ENCODE results near the gene HMG20B.

DNA sequence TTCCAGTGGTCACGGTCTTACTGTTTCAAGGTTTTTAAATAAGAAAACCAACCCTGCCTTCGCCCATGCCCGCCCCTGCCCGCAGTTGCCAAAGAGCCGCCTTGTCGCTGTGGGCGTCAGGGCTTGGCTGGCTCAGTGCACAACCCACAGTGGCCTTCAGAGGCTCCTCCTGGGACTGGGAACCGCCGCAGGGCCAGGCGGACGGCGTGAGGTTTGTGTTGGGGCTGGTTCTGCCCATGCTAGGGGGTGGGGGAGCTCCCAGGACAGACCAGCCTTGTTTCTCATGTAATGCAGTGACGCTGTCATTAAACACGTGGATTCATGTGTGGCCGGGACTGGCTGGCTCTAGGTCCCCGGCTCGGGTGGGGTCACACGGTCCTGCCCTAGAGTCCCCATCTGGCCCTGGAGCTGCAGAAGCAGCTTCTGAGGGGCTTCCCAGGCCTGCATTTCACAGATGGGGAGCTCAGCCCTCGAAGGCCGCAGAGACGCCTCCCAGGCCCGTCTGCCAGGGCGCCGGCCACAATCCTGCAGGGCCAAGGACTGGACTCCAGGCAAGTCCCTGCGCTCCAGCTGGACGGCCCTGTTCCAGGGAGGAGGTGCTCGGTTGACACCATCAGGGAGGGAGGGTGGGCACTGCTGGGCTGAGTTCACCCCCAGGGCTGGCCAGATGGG lies 36.2 kb upstream of the HMG20B start:
- no peak for TF ChIP-seq CTCF (IDR thresholded peaks at IDR 0.05)
- TF ChIP-seq POLR2A (IDR thresholded peaks at IDR 0.05) = no peak

All from esophagus squamous epithelium (tissue), 4 donors.